Mesodermal cell (in vitro differentiated cells): Measurements from ENCODE around the gene TPP2.
A peak's percentile ranks its signal among the peaks of the same experiment; 100 is the strongest.

Source experiments
- H3K27ac ChIP-seq: 2 replicates; pipeline ENCODE4 v1.7.0; 2013; ENCODE audit warnings: mild to moderate bottlenecking, low read depth, low read length, moderate library complexity; ENCODE audit not compliant: severe bottlenecking
- H3K36me3 ChIP-seq: 2 replicates; pipeline ENCODE4 v1.7.1; 2013; ENCODE audit warnings: mild to moderate bottlenecking, low read length, moderate library complexity; ENCODE audit not compliant: control insufficient read depth, insufficient read depth
- H3K4me1 ChIP-seq: one replicate; pipeline ENCODE4 v1.7.1; 2013; ENCODE audit warnings: mild to moderate bottlenecking, low read length; ENCODE audit not compliant: insufficient read depth, control insufficient read depth, poor library complexity, severe bottlenecking
- H3K4me3 ChIP-seq: 2 replicates; pipeline ENCODE4 v1.7.0; 2013; ENCODE audit warnings: low read length, control low read depth, mild to moderate bottlenecking; ENCODE audit not compliant: insufficient read depth, poor library complexity, severe bottlenecking; ENCODE audit errors: extremely low read depth
- H3K9me3 ChIP-seq: 2 replicates; pipeline ENCODE4 v1.7.1; 2013; ENCODE audit warnings: mild to moderate bottlenecking, low read length, moderate library complexity; ENCODE audit not compliant: control insufficient read depth
- WGBS, 2 experiments: methylation state at CpG; one replicate each; pipeline ENCODE4 v1.1.5; 2013; ENCODE audit warnings: missing lambda C conversion rate in 2 of 2; ENCODE audit not compliant: insufficient coverage in 2 of 2; 5-methylcytosine and 5-hydroxymethylcytosine counted together

The TPP2 gene

DNA sequence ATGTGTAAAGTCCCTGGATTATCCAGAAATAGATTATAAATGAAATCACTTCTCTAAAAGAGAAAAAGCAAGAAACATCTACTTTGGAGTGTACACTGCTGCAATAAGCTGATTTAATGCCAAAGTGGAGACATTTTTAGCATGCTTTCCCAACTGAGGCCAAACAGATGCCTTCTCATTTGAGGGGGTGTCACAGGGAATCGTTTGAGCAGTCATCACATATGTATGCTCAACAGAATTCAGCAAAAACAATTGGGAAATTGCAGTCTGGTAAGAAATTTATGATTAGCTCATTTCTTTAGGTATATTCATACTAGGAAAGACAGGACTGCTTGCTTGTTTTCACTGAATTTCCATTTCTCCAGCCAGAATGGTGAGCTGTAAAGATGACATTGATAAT is 27.3 kb upstream of the TPP2 start:
- WGBS, 2 experiments = 60% methylated on average over 1 of the region's 1 CpG; no CpG with 5 or more reads in 1 of the 2 experiments
- Histone ChIP-seq H3K4me3 (no peak overlapping the region), H3K9me3 (no peaks in the 10 kb centered on the region)

DNA sequence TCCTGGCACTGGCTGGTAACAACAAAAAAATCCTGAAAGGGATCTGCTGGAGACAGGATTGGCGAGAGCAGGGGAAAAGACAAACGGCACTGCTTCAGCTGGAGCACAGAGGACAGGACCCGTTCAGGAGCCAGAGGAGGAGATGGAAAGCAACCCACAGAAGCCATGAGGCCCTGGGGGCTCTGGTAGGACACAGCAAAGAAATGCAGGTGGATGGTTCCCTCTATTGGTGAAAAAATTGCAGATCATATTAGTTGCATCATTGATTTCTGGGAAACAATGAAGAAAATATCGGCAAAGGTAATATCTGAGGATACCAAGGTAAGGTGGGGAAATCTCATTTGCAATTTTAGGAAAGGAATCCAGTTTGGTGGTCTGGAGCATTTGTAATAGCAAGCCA is 25.7 kb upstream of the TPP2 start:
- Histone ChIP-seq H3K27ac (no peak overlapping the region), H3K9me3 (no peaks in the 10 kb centered on the region), H3K36me3 (no peaks in the 10 kb centered on the region), H3K4me1 (no peaks in the 10 kb centered on the region), H3K4me3 (no peak overlapping the region)
- 70 to 81% methylated on average over 4 of the region's 4 CpGs for WGBS, 2 experiments

More for the DNA sequence above, 27.3 kb upstream of the TPP2 start:
- no peak overlapping the region for H3K27ac ChIP-seq
- H3K4me1 ChIP-seq = no peaks in the 10 kb centered on the region
- no peaks in the 10 kb centered on the region for H3K36me3 ChIP-seq

DNA sequence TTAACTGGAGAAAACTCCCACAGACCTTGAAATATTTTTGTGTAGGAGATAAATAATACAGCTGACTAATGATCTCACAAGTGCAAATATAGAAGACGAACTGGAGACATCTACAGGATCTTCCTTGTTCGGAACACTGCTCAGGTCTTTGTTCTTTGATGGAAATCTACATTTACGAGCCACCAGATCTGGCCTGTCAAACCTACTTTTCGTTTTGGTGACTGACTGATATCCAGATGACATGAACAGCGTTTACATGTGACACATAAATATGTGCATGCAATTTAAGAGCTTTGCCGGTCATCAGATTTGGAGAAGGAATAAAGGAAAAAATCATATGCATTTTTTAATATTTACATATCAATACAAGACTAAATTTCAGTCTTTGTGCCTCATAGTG is 24.5 kb upstream of the TPP2 start:
- Histone ChIP-seq H3K27ac (no peak overlapping the region), H3K4me3 (no peak overlapping the region), H3K4me1 (no peaks in the 10 kb centered on the region), H3K9me3 (no peaks in the 10 kb centered on the region), H3K36me3 (no peaks in the 10 kb centered on the region)
- 66 to 90% methylated on average over 3 to 5 of the region's 6 CpGs for WGBS, 2 experiments

DNA sequence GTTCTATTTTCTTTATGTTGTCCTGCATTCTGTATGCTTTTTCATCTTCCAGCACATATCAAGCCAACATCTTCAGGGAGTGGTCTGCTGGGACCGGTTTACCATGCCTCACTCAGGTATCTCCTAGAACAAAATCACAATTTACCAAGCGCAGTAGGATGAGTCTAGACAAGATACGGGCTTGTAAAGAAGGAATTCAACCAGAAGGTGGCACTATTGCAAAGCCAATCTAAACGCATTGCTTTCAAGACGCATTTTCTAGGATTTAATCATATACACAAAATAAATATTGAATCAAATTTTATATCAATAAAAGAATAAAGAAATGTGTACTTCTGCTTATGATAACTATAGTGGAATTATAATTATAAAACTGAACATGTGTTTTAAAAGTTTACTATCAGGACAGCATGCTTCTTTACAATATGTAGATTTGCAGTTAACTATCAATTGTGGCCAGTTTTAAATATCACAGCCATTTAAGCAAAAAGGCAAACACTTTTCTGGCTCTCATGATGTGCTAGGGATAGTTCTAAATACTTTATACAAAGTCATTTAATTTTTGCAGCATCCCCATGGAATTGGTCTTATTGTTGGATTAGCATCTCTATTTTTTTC is 16.1 kb upstream of the TPP2 start:
- Histone ChIP-seq H3K4me1 (no peaks in the 10 kb centered on the region), H3K9me3 (no peaks in the 10 kb centered on the region), H3K27ac (no peak overlapping the region), H3K4me3 (no peak overlapping the region), H3K36me3 (no peaks in the 10 kb centered on the region)
- 20% methylated on average over 2 of the region's 5 CpGs; no CpG with 5 or more reads in 1 of the 2 experiments for WGBS, 2 experiments

DNA sequence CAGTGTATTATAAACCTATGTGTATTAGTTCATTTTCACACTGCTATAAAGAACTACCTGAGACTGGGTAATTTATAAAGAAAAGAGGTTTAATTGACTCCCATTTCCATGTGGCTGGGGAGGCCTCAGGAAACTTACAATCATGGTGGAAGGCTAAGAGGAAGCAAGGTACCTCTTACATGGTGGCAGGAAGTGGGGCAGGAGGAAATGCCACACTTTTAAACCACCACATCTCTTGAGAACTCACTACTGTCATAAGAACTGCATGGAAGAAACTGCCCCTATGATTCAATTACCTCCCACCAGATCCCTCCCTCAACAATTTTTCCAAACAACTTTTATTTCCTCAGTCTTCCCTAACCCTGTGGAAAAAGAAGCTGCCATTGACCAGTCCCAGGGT is 14.5 kb upstream of the TPP2 start:
- no peak overlapping the region for H3K4me3 ChIP-seq
- no peak overlapping the region for H3K27ac ChIP-seq
- no peaks in the 10 kb centered on the region for H3K36me3 ChIP-seq
- no peaks in the 10 kb centered on the region for H3K4me1 ChIP-seq
- H3K9me3 ChIP-seq = no peaks in the 10 kb centered on the region

DNA sequence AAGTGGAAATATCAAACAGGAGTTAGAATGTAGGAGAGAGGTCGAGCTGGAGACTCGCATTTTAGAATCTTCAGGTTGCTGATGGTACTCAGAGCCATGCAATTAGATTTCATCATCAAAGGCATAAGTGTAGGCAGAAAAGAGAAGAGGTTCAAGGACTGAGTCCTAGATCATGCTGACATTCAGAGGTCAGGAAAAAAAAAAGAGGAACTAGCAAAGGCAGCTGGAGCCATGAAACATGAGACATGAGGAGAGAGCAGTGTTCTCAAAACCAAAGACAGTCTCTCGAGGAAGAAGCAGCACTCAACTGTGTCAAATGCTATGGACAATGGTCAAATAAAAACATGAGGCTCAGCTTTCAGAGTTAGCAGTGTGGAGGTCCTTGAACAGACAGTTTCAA is 12.4 kb upstream of the TPP2 start:
- Histone ChIP-seq H3K9me3 (no peaks in the 10 kb centered on the region), H3K4me1 (no peaks in the 10 kb centered on the region), H3K36me3 (no peaks in the 10 kb centered on the region), H3K4me3 (no peak overlapping the region), H3K27ac (no peak overlapping the region)
- WGBS, 2 experiments = 81 to 94% methylated on average over 3 of the region's 3 CpGs

DNA sequence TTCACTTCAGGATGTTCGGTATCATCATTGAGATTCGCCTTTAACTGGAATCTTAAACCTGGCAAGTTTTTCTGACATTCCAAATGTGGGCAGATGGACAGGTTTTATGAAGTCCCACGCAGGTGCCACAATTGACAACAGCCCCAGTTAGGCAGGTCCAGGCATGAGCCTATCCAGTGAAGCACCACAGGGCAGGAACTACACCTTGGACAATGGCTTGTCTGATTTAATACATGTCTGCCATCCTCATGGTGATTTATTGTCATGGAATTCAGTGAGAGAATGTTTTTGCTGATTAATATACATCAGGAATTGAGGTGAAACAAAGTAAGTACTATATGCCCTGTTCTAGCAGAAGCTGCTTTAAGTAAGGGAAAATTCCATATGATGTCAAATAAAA is 10.2 kb upstream of the TPP2 start:
- no peak overlapping the region for H3K27ac ChIP-seq

DNA sequence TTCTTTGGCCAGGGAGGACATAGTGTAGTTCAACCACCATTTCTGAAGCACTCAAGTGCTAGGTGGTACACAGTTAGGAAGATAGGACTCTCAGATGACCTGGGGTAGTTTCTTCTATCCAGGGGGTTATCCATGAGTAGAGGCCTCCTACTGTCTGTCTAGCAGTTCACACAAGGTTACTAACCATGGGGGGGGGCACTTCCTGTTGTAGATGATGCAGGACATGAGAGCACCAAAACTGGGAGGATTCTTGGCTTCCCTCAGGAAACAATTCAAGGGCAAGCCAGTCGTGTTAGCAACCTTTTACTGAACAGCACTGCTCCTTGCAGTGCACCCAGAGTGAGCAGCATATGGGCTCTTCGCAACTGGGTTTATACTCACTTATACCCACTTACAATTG is 8.9 kb upstream of the TPP2 start:
- Histone ChIP-seq H3K4me1 (peaks cover 3% of the 10 kb centered on the region), H3K36me3 (no peaks in the 10 kb centered on the region), H3K4me3 (no peak overlapping the region), H3K27ac (no peak overlapping the region), H3K9me3 (no peaks in the 10 kb centered on the region)
- WGBS, 2 experiments = 38 to 40% methylated on average over 1 of the region's 2 CpGs

More for the DNA sequence above, 10.2 kb upstream of the TPP2 start:
- no peaks in the 10 kb centered on the region for H3K9me3 ChIP-seq
- 85 to 100% methylated on average over 3 of the region's 3 CpGs for WGBS, 2 experiments
- no peaks in the 10 kb centered on the region for H3K36me3 ChIP-seq
- H3K4me3 ChIP-seq = no peak overlapping the region
- H3K4me1 ChIP-seq = no peaks in the 10 kb centered on the region

DNA sequence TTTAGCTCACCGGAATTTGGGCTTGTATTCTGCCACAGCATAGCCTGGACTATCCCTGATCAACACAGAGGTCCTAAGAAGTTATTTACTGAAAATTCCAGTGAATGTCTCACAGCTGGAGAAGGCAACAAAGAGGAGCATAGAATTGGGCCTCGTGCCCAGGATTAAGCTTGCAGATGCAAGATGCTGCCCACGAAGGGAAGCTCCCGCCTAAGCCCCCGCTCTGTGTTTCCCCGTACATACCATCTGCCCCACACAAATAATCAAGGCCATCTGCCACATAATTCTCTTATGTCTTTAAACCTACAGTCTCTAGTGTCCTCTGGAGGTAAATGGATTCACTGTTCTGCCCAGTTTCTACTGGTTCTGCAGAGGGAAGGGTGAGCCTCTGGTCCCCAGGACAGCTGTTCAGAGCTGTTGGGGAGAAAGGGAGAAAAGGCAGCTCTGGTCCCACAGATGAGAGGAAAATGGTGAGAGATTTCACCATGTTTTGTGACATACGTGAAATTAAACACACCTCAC is 7.4 kb upstream of the TPP2 start:
- no peak overlapping the region for H3K27ac ChIP-seq
- no peaks in the 10 kb centered on the region for H3K9me3 ChIP-seq
- H3K4me3 ChIP-seq = no peak overlapping the region
- H3K4me1 ChIP-seq = peaks cover 3% of the 10 kb centered on the region
- H3K36me3 ChIP-seq = no peaks in the 10 kb centered on the region
- 90 to 98% methylated on average over 5 of the region's 7 CpGs for WGBS, 2 experiments

DNA sequence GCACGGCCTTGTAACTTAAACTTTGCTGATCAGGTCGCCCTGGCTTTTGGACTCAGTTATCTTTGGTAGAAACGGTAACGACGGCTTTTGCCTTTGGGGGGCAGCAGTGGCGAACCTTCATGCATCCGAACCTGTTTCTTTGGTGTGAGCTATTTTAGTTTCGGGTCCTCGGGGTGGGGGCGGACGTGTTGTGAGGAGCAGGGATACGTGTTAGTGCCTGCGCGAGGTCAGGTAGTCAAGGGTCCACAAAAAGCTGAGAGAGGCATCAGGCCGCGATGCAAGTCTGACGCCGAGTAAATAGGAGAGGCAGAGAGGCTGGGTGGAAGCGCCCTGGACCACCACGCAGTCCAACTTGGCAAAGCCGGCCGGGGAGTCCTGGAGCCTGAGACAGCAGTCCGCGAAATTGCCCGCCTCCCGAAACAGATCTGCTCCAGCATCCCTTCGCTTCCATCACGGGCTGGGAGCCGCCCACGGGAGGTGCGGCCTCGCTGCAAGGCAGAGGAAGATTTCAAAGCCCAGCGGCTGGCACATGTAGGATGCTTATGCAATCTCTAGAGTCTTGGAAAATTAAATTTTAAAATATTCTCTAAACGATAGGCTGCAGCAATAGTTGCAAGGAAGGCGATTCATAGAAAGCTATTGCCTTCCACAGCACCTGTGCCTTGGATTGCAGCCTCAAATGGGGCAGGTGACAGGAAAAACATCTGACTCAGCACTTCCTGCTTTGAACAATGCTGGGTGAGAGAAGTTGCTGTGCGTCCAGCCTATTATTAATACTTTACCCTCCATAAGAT is 4.6 kb upstream of the TPP2 start:
- H3K9me3 ChIP-seq = no peaks in the 10 kb centered on the region
- peak overlapping the region; percentile 3 for H3K27ac ChIP-seq
- H3K4me3 ChIP-seq = peak overlapping the region; percentile 45
- H3K36me3 ChIP-seq = no peaks in the 10 kb centered on the region
- peaks cover 3% of the 10 kb centered on the region for H3K4me1 ChIP-seq
- WGBS, 2 experiments = 6 to 8% methylated on average over 28 to 29 of the region's 36 CpGs

DNA sequence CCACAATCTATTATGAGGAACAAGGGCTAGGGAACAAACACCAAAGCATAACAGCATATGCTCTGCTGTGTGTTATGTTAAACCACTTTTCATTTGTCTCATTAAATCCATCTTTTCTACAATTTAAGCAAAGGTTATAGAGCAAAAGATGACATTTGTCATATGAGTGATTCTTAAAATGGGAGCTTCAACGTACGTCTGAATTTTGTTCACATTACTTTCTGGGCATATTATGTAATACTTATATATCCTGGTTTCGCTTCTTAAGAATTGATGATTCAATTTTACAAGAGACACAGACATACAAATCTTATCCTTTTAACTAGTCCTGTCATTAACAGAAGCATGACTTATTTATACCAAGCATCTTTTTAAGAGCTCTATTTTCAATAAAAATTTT is 3.3 kb upstream of the TPP2 start:
- peaks cover 3% of the 10 kb centered on the region for H3K4me1 ChIP-seq
- no peak overlapping the region for H3K27ac ChIP-seq
- H3K9me3 ChIP-seq = no peaks in the 10 kb centered on the region
- WGBS, 2 experiments = 83% methylated on average over 1 of the region's 3 CpGs; no CpG with 5 or more reads in 1 of the 2 experiments
- no peaks in the 10 kb centered on the region for H3K36me3 ChIP-seq
- H3K4me3 ChIP-seq = no peak overlapping the region
